ENCODE measurements around the gene PLXDC1.
"Not testable (repeated sequence)": the region's sequence is repeated elsewhere in the genome, so short reads cannot be mapped to it uniquely, and the experiment has no call there.

The PLXDC1 gene

GRCh38 chr17:39022924-39023323 lies 128.5 kb downstream of the PLXDC1 start:
- TF ChIP-seq POU2F2 (IDR thresholded peaks at IDR 0.05; ENCODE audit: low read depth, low read length) (no peak), PAX5 (IDR thresholded peaks at IDR 0.05; ENCODE audit: insufficient read depth, low read length, severe bottlenecking) (no peak)
- no peak for FAIRE-seq
- no peak for DNase-seq (ENCODE audit: insufficient read length, low spot score)

- DNase-seq (ENCODE audit: insufficient read length, low spot score); FAIRE-seq: not testable (repeated sequence)
These were observed 131.4 kb downstream of the PLXDC1 start for GRCh38 chr17:39020037-39020436.

GRCh38 chr17:39018267-39019134 lies 132.9 kb downstream of the PLXDC1 start:
- peak; percentile 35 for DNase-seq (ENCODE audit: insufficient read length, low spot score)
- TF ChIP-seq PAX5 (IDR thresholded peaks at IDR 0.05; ENCODE audit: insufficient read depth, low read length, severe bottlenecking): no peak
- TF ChIP-seq SPI1 (IDR thresholded peaks at IDR 0.05; ENCODE audit: low read depth, low read length): peak; percentile 59

GRCh38 chr17:39016193-39017153 lies 135.0 kb downstream of the PLXDC1 start:
- no peak for TF ChIP-seq POU2F2 (IDR thresholded peaks at IDR 0.05; ENCODE audit: low read depth, low read length)
- TF ChIP-seq SPI1 (IDR thresholded peaks at IDR 0.05; ENCODE audit: low read depth, low read length): no peak
- TF ChIP-seq PAX5 (IDR thresholded peaks at IDR 0.05; ENCODE audit: insufficient read depth, low read length, severe bottlenecking): no peak
- TF ChIP-seq POLR2AphosphoS5 (IDR thresholded peaks at IDR 0.05; ENCODE audit: low read depth, low read length): no peak
- no peak for TF ChIP-seq POLR2A (IDR thresholded peaks at IDR 0.05; ENCODE audit: low read depth, low read length)
- no peak for TF ChIP-seq TAF1 (IDR thresholded peaks at IDR 0.05; ENCODE audit: low read depth, low read length)
- no peak for FAIRE-seq
- no peak for DNase-seq (ENCODE audit: insufficient read length, low spot score)

More at GRCh38 chr17:39018267-39019134, 132.9 kb downstream of the PLXDC1 start:
- FAIRE-seq: no peak

GRCh38 chr17:39015546-39015935 lies 135.9 kb downstream of the PLXDC1 start:
- DNase-seq (ENCODE audit: insufficient read length, low spot score): no peak
- FAIRE-seq: no peak
- TF ChIP-seq SPI1 (IDR thresholded peaks at IDR 0.05; ENCODE audit: low read depth, low read length) (no peak), PAX5 (IDR thresholded peaks at IDR 0.05; ENCODE audit: insufficient read depth, low read length, severe bottlenecking) (no peak), POU2F2 (IDR thresholded peaks at IDR 0.05; ENCODE audit: low read depth, low read length) (no peak), TAF1 (IDR thresholded peaks at IDR 0.05; ENCODE audit: low read depth, low read length) (no peak), POLR2AphosphoS5 (IDR thresholded peaks at IDR 0.05; ENCODE audit: low read depth, low read length) (no peak), POLR2A (IDR thresholded peaks at IDR 0.05; ENCODE audit: low read depth, low read length) (no peak)

- TF ChIP-seq SPI1 (IDR thresholded peaks at IDR 0.05; ENCODE audit: low read depth, low read length) (no peak), POLR2A (IDR thresholded peaks at IDR 0.05; ENCODE audit: low read depth, low read length) (no peak), TAF1 (IDR thresholded peaks at IDR 0.05; ENCODE audit: low read depth, low read length) (no peak), PAX5 (IDR thresholded peaks at IDR 0.05; ENCODE audit: insufficient read depth, low read length, severe bottlenecking) (no peak), POU2F2 (IDR thresholded peaks at IDR 0.05; ENCODE audit: low read depth, low read length) (no peak), POLR2AphosphoS5 (IDR thresholded peaks at IDR 0.05; ENCODE audit: low read depth, low read length) (no peak)
- FAIRE-seq (no peak), DNase-seq (ENCODE audit: insufficient read length, low spot score) (no peak)
These were observed 136.5 kb downstream of the PLXDC1 start for GRCh38 chr17:39014795-39015545.

GRCh38 chr17:39014044-39014794 lies 137.2 kb downstream of the PLXDC1 start:
- FAIRE-seq: no peak

More at GRCh38 chr17:39014044-39014794, 137.2 kb downstream of the PLXDC1 start:
- TF ChIP-seq TAF1 (IDR thresholded peaks at IDR 0.05; ENCODE audit: low read depth, low read length): no peak
- no peak for TF ChIP-seq POU2F2 (IDR thresholded peaks at IDR 0.05; ENCODE audit: low read depth, low read length)
- TF ChIP-seq POLR2A (IDR thresholded peaks at IDR 0.05; ENCODE audit: low read depth, low read length): no peak
- TF ChIP-seq POLR2AphosphoS5 (IDR thresholded peaks at IDR 0.05; ENCODE audit: low read depth, low read length): no peak
- TF ChIP-seq SPI1 (IDR thresholded peaks at IDR 0.05; ENCODE audit: low read depth, low read length): no peak
- no peak for TF ChIP-seq PAX5 (IDR thresholded peaks at IDR 0.05; ENCODE audit: insufficient read depth, low read length, severe bottlenecking)
- DNase-seq (ENCODE audit: insufficient read length, low spot score): no peak

All from GM12891 (cell line).